ENCODE data around the gene ZNF513. TPM values are rescaled to one million over a fixed set of nuclear protein-coding genes. Genes with fewer than 3 reads are reported as not detected.

Gene ZNF513
- total RNA-seq, 1 donor from 2014 or later = 27.9 TPM

- Mint-ChIP-seq H3K9me3 (peaks cover 6% of the 10 kb centered on the region), H3K4me1 (peaks cover 36% of the 10 kb centered on the region), H3K27me3 (ENCODE audit: low read depth) (peaks cover 4% of the 10 kb centered on the region), H3K27ac (ENCODE audit: unreplicated experiment) (peak within 1 kb of the TSS; percentile 92), H3K36me3 (ENCODE audit: low read depth) (peaks cover 3% of the 10 kb centered on the region), H3K4me3 (peak within 1 kb of the TSS; percentile 96)
- no peak for TF ChIP-seq CTCF (conservative IDR thresholded peaks at IDR 0.05)
- peak; percentile 97 for DNase-seq (ENCODE audit: low read depth, low spot score)
Observed at GRCh38 chr2:27409321-27410073, 29.0 kb upstream of the ZNF513 start, which contains the start of gene PPM1G. PPM1G (minus strand) TSS chr2:27409591; CDS start chr2:27409422, 169 bp downstream.

- Mint-ChIP-seq H3K9me3 (peaks cover 6% of the 10 kb centered on the region), H3K27me3 (ENCODE audit: low read depth) (peaks cover 4% of the 10 kb centered on the region), H3K36me3 (ENCODE audit: low read depth) (peaks cover 3% of the 10 kb centered on the region), H3K4me3 (peak overlapping the region; percentile 96), H3K27ac (ENCODE audit: unreplicated experiment) (peak overlapping the region; percentile 81), H3K4me1 (peaks cover 36% of the 10 kb centered on the region)
- TF ChIP-seq CTCF (conservative IDR thresholded peaks at IDR 0.05) = no peak
- DNase-seq (ENCODE audit: low read depth, low spot score) = no peak
Observed at GRCh38 chr2:27408601-27409320, 28.2 kb upstream of the ZNF513 start.

GRCh38 chr2:27407798-27408491 lies 27.4 kb upstream of the ZNF513 start:
- peaks cover 6% of the 10 kb centered on the region for H3K9me3 Mint-ChIP-seq
- peaks cover 5% of the 10 kb centered on the region for H3K36me3 Mint-ChIP-seq (ENCODE audit: low read depth)
- peak overlapping the region; percentile 86 for H3K27ac Mint-ChIP-seq (ENCODE audit: unreplicated experiment)
- H3K27me3 Mint-ChIP-seq (ENCODE audit: low read depth) = peaks cover 4% of the 10 kb centered on the region
- TF ChIP-seq CTCF (conservative IDR thresholded peaks at IDR 0.05) = peak; percentile 74
- H3K4me3 Mint-ChIP-seq = peak overlapping the region; percentile 96
- peaks cover 36% of the 10 kb centered on the region for H3K4me1 Mint-ChIP-seq
- DNase-seq (ENCODE audit: low read depth, low spot score) = peak; percentile 29

- Mint-ChIP-seq H3K27me3 (ENCODE audit: low read depth) (no peaks in the 10 kb centered on the region), H3K4me1 (peaks cover 11% of the 10 kb centered on the region), H3K9me3 (no peaks in the 10 kb centered on the region), H3K4me3 (no peak overlapping the region), H3K36me3 (ENCODE audit: low read depth) (peaks cover 6% of the 10 kb centered on the region), H3K27ac (ENCODE audit: unreplicated experiment) (no peak overlapping the region)
- no peak for DNase-seq (ENCODE audit: low read depth, low spot score)
- no peak for TF ChIP-seq CTCF (conservative IDR thresholded peaks at IDR 0.05)
Observed at GRCh38 chr2:27400348-27401135, 20.0 kb upstream of the ZNF513 start.

GRCh38 chr2:27398962-27399361 lies 18.4 kb upstream of the ZNF513 start:
- no peaks in the 10 kb centered on the region for H3K27me3 Mint-ChIP-seq (ENCODE audit: low read depth)
- DNase-seq (ENCODE audit: low read depth, low spot score) = no peak
- no peak for TF ChIP-seq CTCF (conservative IDR thresholded peaks at IDR 0.05)
- peaks cover 11% of the 10 kb centered on the region for H3K4me1 Mint-ChIP-seq
- no peak overlapping the region for H3K27ac Mint-ChIP-seq (ENCODE audit: unreplicated experiment)
- H3K36me3 Mint-ChIP-seq (ENCODE audit: low read depth) = peaks cover 6% of the 10 kb centered on the region
- no peak overlapping the region for H3K4me3 Mint-ChIP-seq
- H3K9me3 Mint-ChIP-seq = no peaks in the 10 kb centered on the region
